ENCODE data around the gene UPF1.
A peak's percentile ranks its signal among the peaks of the same experiment; 100 is the strongest.
"Not testable (repeated sequence)": the region's sequence is repeated elsewhere in the genome, so short reads cannot be mapped to it uniquely, and the experiment has no call there.

UPF1 gene

GRCh38 chr19:18898607-18899408 lies 67.0 kb downstream of the UPF1 start:
- no peak for DNase-seq (ENCODE audit: low read depth)

DNA sequence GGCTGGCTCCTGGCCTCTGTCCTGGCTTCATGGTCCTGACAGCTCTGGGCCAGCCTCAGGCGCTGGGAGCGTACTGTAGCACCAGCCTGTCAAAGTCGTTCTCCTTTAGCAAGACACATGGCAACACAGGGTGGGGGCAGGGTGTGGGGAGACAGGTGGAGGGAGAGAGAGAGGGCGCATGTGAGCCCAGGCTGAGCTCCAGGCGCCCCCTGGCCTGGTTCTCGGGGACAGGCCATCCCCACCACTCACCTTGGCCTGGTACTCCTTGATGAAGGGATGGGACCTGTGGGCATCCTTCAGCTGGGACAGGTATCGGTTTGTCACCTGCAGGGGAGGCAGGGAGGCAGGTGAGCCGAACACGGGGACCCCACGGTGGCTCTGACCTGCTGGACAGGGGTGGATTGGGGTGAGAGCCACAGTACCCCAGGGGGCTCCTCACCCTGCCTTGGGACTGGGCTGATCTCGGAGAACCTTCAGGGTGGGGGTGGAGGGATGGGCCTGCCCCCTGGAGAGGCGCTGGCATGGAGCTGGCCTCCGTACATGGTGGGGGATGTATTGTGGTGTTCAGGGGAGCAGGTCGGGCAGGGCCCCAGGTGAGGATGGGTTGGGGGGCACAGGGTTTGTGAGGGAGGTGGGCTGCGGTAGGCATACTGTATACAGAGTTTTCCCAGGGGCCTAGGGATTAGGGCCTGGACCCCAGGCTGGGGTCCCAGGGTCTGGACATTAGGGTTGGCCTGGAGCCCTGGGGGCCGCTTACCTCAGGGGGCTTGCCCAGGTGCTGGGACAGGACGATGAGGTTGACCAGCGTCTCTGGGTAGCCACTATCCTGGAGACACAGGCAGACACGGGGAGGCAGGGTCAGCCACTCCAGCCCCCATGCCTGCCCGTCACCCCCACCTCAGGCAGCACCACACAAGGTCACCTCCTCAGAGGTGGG lies 68.1 kb downstream of the UPF1 start:
- DNase-seq (ENCODE audit: low read depth) = no peak

DNA sequence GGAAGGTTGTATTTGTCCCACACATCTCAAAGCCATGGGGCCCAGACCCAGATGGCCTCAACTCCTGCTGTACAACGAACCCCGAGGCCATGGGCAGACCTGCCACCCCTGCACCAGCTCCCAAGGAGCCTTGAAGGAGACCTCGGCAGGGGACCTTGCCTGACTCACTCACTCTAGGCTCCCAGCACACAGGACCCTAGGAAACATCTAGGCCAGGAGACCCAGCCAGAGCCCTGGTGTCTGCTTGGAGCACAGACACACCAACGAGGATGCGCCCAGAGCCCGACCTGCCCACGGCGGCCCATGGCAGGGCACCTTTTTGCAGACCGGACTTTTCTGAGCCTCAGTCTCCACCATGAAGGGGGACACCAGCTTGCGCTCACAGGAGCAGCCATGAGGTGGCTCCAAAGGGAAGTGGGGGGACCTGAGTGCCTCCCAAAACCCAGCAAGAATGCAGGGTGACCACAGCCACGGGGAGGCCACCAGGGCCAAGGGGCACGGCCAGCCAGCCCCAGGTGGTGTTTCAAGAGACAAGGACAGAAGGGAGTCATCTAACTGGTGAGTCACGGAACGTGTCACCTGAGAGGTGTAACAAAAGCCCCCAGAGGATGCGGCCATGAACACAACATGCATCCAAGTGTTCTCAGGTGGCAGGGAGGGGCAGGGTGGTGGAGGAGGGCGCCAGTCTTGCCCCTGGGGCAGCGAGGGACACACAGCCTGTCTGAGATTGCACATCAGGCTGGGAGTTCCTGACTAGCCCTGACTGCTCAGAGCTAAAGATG lies 69.1 kb downstream of the UPF1 start:
- no peak for DNase-seq (ENCODE audit: low read depth)

DNA sequence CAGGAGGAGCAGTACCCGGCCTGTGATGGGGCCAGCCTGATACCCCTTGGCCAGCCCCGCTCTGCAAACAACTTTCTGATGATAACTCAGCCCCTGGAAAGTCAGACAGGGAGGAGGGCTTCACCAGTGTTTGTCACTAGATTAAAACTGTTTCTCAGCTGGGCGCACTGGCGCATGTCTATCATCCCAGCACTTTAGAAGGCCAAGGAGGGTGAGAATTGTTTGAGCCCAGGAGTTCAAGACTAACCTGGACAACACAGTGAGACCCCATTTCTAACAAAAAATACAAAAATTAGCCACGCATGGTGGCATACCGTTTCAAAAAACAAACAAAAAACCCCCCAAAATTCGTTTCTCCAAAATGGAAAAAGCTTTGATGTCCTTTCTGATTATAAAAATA lies 69.7 kb downstream of the UPF1 start:
- no peak for DNase-seq (ENCODE audit: low read depth)

GRCh38 chr19:18902519-18902918 lies 70.8 kb downstream of the UPF1 start:
- not testable (repeated sequence) for DNase-seq (ENCODE audit: low read depth)

DNA sequence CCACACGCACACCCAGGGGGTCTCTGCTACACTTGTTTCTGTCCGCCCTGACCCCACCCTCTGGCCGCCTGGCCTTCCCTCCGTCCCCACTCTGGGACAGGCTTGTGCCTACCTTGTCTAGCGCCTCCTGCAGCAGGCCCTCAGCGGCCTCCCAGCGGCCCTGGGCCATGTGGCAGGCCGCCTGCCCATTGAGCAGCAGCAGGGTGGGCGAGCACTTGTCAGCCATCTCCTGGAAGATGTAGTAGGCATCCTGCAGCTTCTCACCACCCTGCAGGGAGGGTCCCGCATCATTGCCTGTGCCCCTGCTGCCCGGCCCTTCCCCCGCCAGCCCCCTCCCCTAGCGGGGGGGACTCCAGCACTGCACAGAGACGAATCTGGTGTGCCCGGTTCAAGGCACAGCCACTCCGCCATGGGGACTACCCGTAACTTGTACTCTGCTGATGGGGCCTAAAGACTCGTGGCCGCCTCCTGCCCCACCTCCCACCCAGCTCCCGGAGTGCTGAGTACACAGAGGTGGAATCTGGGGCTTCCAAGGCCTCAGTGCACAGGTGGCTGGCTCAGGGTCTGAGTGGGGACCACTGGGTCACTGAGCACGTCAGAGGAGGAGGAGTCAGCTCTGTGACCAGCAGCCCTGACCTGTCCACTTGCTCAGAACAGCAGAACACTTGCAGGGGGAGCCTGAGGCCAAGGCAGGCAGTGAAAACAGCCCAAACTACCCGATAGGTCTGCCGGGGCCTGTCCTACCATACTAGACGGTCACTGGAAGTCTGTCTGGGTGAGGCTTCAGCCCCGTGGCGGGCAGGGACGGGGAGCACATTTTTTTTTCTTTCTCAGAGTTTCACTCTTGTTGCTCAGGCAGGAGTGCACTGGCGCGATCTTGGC lies 71.6 kb downstream of the UPF1 start:
- no peak for DNase-seq (ENCODE audit: low read depth)

- no peak for DNase-seq (ENCODE audit: low read depth)
Observed at GRCh38 chr19:18904334-18905057, 72.7 kb downstream of the UPF1 start.

DNA sequence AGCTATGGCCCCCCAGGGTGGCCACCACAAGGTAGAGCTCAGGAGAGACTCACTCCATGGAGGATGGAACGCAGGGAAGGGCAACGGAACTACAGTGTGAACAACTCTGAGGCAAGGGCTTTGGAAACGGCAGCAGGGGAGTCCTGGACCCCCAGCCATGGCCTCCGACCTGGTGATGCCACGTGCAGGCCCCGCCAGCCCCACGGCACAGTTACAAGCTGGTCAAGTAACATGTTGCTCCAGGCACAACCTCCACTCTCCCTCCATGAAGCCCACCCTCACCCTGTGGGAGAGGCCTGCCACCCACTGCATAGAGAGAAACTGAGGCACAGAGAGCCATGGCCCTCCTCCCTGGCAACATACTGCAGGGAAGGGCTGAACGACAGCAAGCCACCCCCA lies 73.3 kb downstream of the UPF1 start:
- no peak for DNase-seq (ENCODE audit: low read depth)

GRCh38 chr19:18905513-18906236 lies 73.9 kb downstream of the UPF1 start:
- no peak for DNase-seq (ENCODE audit: low read depth)

DNA sequence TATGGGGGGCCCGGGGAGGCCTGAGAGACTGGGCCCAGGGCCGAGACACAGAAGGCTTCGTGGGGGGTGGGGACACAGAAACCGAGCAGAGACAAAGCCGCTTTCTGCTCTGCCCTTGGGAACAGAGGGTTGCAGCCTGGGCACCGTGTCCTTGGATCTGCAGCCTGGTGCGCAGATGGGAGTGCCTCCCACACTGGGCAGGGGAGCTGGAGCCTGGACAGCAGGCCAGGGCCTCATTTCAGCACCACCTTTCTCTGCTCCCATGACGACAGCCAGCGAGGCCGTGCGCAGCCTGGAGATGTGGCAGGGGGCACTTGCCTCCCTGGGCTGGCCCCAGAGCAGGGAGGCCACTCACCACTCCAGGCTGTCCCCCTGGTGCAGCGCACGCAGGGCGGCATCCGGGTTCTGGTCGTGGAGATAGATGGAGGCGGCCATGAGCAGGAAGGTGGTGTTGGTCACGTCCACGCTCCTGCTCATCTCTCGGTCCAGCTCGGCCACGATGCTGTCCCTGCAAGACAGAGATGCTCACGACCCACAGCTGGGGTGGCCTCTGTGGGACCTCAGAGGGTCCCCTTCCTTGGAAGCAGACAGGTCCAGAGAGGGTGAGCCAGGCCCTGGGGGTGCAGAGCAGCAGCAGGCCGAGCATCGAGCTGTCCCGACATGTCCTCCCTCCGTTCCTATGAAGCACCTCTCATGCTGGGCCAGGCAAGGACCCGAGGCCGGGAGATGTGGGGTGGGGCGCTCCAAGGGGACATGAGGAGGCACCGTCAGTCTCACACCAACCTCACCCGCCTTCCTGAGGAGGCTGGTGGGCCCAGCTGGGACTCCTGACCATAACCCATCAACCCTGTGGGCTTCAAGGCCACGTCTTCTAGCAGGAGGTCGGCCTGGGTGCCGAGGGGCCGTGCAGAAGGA lies 75.1 kb downstream of the UPF1 start:
- DNase-seq (ENCODE audit: low read depth) = no peak

DNA sequence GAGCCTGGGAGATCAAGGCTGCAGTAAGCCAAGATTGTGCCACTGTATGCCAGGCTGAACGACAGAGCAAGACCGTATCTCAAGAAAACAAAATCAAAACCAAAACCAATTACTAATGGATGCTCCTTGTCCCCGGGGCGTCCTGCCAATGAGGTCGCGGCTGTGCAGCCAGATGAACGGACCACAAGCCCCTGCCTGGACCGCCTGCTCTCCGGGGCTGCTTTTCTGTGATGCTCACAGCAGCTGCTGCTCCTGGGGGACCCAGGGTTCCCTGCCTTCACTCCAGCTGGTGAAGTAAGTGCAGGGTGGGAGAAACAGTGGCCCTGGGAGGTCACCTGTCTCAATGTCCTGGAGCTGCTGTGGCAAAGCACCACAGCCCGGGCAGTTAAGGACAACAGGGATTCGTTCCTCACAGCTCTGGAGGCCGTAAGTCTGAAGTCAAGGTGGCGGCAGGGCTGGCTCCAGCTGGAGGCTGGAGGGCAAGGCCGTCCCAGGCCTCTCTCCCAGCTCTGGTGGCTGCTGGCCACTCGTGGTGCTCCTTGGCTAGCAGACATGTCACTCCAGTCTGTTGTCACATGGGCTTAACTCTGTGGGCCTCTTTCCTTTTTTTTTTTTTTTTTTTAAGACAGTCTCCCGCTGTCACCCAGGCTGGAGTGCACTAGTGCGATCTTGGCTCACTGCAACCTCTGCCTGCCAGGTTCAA lies 77.3 kb downstream of the UPF1 start:
- no peak for DNase-seq (ENCODE audit: low read depth)

DNA sequence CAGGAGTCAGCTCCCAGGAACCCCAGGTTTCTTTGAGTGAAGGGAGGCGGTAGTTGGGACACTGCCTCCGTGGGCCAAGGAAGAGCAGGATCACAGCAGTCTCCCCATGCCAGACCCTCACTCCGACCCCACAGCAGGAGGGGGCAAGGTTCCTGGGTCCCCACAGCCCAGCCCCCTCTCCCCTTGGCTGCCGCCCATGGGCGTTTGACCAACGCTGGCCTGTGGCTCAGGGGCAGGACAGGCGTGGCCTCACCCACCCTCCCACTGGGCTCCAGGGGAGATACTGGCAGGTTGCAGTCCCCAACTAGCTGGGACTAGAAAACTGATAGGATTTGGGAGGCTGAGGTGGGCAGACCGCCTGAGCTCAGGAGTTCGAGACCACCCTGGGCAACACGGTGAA lies 78.3 kb downstream of the UPF1 start:
- no peak for DNase-seq (ENCODE audit: low read depth)

DNA sequence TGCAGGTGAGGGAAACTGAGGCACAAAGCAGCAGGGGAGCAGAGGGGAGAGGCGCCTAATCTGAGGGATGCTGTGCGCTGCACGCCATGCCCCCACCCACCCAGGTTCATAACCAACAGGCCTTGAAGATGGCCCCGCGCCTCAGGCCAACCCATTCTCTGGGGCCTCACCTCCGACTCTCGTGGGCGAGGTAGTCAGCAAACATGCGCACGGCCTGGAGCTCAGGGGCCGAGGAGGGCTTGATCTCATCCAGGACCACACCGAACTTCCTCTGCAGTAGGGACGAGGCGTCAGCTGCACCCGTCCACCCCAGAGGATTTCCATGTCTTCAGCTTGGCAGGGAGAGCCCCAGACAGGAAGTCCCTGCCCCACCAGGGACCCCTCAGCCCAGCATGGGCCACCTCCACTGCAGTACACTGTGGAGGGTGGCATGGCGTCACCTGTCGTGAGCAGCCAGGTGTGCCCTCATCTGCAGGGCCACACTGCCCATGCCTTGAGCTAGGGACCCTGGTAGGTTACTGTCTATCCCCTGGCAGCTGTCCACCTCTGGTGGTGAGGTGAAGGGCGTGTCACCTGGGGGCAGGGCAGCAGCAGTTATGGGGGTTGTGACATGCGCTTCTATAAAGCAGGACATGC lies 79.2 kb downstream of the UPF1 start:
- DNase-seq (ENCODE audit: low read depth) = no peak

DNA sequence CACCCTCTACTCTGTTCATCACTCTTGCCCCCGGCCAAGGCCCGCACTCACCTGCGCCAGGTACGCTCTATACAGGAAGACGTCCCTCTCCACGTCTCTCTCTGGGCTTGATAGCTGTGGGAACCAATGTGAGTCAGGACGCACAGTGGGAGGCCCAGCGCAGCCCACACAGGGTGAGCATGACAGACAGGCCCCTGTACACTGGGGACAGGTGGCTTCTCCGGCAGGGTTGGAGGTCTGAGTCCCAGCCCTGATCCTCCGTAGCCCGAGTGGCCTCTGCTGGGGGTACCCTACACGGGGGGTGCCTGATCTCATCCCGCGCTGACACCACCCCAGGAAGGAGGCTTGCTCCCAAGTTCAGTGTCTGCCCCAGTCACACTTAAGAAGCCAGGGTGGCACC lies 81.2 kb downstream of the UPF1 start:
- DNase-seq (ENCODE audit: low read depth) = no peak

DNA sequence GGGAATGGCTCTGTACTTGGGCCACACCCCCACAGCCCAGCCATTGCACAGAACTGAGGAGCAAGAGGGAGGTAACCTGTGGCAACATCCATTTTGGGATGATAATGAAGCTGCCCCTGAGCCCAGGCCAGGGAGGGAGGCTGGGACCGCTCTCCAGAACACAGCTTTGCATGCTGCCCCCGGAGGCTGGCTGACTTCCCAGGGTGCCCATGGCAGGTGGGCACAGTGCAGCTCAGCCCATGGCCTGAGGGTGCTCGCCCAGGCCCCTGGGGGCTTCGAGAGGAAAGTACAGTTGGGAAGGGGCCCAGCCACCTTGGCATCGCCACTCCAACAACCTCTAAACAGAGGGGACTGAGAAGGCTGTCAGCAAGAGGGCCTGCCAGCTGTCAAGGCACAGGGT lies 81.7 kb downstream of the UPF1 start:
- no peak for DNase-seq (ENCODE audit: low read depth)

GRCh38 chr19:18915639-18916038 lies 83.9 kb downstream of the UPF1 start:
- DNase-seq (ENCODE audit: low read depth) = peak; percentile 18

GRCh38 chr19:18917593-18917992 lies 85.8 kb downstream of the UPF1 start:
- DNase-seq (ENCODE audit: low read depth) = not testable (repeated sequence)

Data from activated T-cell treated with anti-CD3 and anti-CD28 coated beads for 1 hour (primary cell).